ENCODE measurements around the gene EHD4.

- TF ChIP-seq CTCF (optimal IDR thresholded peaks at IDR 0.05 in 1 of 3, IDR thresholded peaks at IDR 0.05 in 1 of 3, conservative IDR thresholded peaks at IDR 0.05 in 1 of 3; ENCODE audit: extremely low read depth in 1 of 3, insufficient read depth in 2 of 3, low read length in 3 of 3): no peak
- no peak for TF ChIP-seq EZH2 (IDR thresholded peaks at IDR 0.05; ENCODE audit: low read length)
Observed at GRCh38 chr15:41946970-41947369, 25.4 kb downstream of the EHD4 start.
